ENCODE data around the gene HOXA4.

DNA sequence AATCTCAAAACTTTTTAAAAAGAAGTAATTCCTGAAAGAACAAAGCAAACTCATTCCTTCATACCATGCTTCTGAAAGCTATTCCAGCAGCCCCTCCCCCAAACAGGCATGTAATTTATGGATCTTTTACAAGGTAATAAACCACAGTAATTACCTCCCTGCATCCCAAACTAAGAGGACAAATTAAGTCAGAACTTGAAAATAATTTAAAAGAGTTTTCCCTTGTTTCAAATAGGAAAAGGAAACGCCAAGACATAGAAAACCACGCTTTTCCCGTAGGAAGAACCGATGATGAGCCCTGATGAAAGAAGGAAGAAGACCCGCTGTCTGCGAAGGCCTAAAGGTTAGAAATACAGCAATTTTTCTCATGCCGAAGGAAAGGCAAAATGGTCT is 8.9 kb downstream of the HOXA4 start:
- TF ChIP-seq, protein P1, sequence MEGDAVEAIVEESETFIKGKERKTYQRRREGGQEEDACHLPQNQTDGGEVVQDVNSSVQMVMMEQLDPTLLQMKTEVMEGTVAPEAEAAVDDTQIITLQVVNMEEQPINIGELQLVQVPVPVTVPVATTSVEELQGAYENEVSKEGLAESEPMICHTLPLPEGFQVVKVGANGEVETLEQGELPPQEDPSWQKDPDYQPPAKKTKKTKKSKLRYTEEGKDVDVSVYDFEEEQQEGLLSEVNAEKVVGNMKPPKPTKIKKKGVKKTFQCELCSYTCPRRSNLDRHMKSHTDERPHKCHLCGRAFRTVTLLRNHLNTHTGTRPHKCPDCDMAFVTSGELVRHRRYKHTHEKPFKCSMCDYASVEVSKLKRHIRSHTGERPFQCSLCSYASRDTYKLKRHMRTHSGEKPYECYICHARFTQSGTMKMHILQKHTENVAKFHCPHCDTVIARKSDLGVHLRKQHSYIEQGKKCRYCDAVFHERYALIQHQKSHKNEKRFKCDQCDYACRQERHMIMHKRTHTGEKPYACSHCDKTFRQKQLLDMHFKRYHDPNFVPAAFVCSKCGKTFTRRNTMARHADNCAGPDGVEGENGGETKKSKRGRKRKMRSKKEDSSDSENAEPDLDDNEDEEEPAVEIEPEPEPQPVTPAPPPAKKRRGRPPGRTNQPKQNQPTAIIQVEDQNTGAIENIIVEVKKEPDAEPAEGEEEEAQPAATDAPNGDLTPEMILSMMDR (IDR thresholded peaks at IDR 0.05; ENCODE audit: insufficient read depth, low read length, poor library complexity, severe bottlenecking) = no peak
- TF ChIP-seq EZH2phosphoT487 (conservative IDR thresholded peaks at IDR 0.05; ENCODE audit: low read length) = no peak

Data from SU-DHL-6 (cell line).